SK-N-SH (cell line): ENCODE data around the gene CCR6. TPM values are rescaled to one million over a fixed set of nuclear protein-coding genes. Genes with fewer than 3 reads are reported as not detected.

Experiments used
- CTCF ChIA-PET: fragments of 300-600, 350-600 bp; formaldehyde crosslinking; extraction: SDS; loops from one replicate; lab custom pipeline; 2021; lab: Yijun Ruan, JAX
- POLR2A ChIA-PET: fragments of 350-600 bp; sonication (Branson Sonifier 250); formaldehyde crosslinking; extraction: SDS; loops from one replicate; lab custom pipeline; 2020; ENCODE audit warnings: antibody characterized with exemption, inconsistent platforms; lab: Yijun Ruan, JAX
- DNase-seq: peaks from one replicate; pipeline ENCODE4 v3.0.0; 2012
- H2AFZ ChIP-seq: fragments of 200-600 bp; sonication (generic); 2 replicates; pipeline ENCODE4 v1.8.1; 2016; ENCODE audit warnings: antibody characterized with exemption, mild to moderate bottlenecking, low read depth
- H3F3A ChIP-seq: fragments of 200-600 bp; sonication (generic); replicated peaks from 2 replicates; pipeline ENCODE3; 2016; ENCODE audit warnings: antibody characterized with exemption, mild to moderate bottlenecking; ENCODE audit not compliant: insufficient read depth
- H3K27ac ChIP-seq, 2 experiments: fragments of 200-500 bp in 1 of 2; fragments of 200-600 bp in 1 of 2; sonication (Bioruptor generic) in 1 of 2; sonication (generic), shearing (Covaris generic) in 1 of 2; 2 replicates each; pipeline versions ENCODE4 v1.5.1 to v1.6.1; 2014 to 2016; ENCODE audit warnings: low read depth in 2 of 2, inconsistent platforms in 1 of 2, low read length in 1 of 2, mild to moderate bottlenecking in 1 of 2, mixed read lengths in 1 of 2
- H3K27me3 ChIP-seq: fragments of 200-600 bp; sonication (generic), shearing (Covaris generic); 2 replicates; pipeline ENCODE4 v1.6.1; 2016; ENCODE audit warnings: mixed run types; ENCODE audit not compliant: insufficient read depth
- H3K36me3 ChIP-seq, 2 experiments: fragments of 200-500 bp in 1 of 2; fragments of 200-600 bp in 1 of 2; sonication (Bioruptor generic) in 1 of 2; sonication (generic) in 1 of 2; replicated peaks in 1 of 2; 2 replicates each; pipeline versions ENCODE3 to v1.5.1; 2014 to 2016; ENCODE audit warnings: low read length in 1 of 2, mild to moderate bottlenecking in 1 of 2; ENCODE audit not compliant: insufficient read depth in 2 of 2, control insufficient read depth in 1 of 2
- H3K4me1 ChIP-seq, 2 experiments: fragments of 200-500 bp in 1 of 2; fragments of 200-600 bp in 1 of 2; sonication (Bioruptor generic) in 1 of 2; sonication (generic), shearing (Covaris generic) in 1 of 2; 2 replicates each; pipeline versions ENCODE4 v1.5.1 to v1.6.1; 2014 to 2016; ENCODE audit warnings: low read depth in 1 of 2, low read length in 1 of 2, mixed run types in 1 of 2; ENCODE audit not compliant: insufficient read depth in 2 of 2, control insufficient read depth in 1 of 2
- H3K4me2 ChIP-seq: fragments of 200-600 bp; sonication (generic), shearing (Covaris generic); 2 replicates; pipeline ENCODE4 v1.6.1; 2017; ENCODE audit warnings: mixed run types
- H3K4me3 ChIP-seq, 2 experiments: fragments of 200-500 bp in 1 of 2; fragments of 200-600 bp in 1 of 2; sonication (Bioruptor generic) in 1 of 2; sonication (generic), shearing (Covaris generic) in 1 of 2; 2 replicates each; pipeline versions ENCODE4 v1.5.1 to v1.8.1; 2014 to 2016; ENCODE audit warnings: low read depth in 2 of 2, inconsistent platforms in 1 of 2, low read length in 1 of 2, mild to moderate bottlenecking in 1 of 2, mixed read lengths in 1 of 2, moderate library complexity in 1 of 2
- H3K79me2 ChIP-seq: fragments of 200-600 bp; sonication (generic); 2 replicates; pipeline ENCODE4 v1.8.1; 2017; ENCODE audit warnings: mild to moderate bottlenecking; ENCODE audit not compliant: insufficient read depth
- H3K9ac ChIP-seq: fragments of 200-600 bp; sonication (generic); 2 replicates; pipeline ENCODE4 v1.6.1; 2017; ENCODE audit warnings: mixed run types
- H3K9me2 ChIP-seq: fragments of 200-600 bp; sonication (generic); 2 replicates; pipeline ENCODE4 v1.6.1; 2017; ENCODE audit warnings: mixed run types
- H3K9me3 ChIP-seq: fragments of 200-600 bp; sonication (generic); 2 replicates; pipeline ENCODE4 v1.6.1; 2017; ENCODE audit warnings: mixed run types, mild to moderate bottlenecking, moderate library complexity
- H4K20me1 ChIP-seq: fragments of 200-600 bp; sonication (generic); 2 replicates; pipeline ENCODE4 v1.6.1; 2017; ENCODE audit warnings: mild to moderate bottlenecking, mixed run types; ENCODE audit not compliant: insufficient read depth
- ELF1 ChIP-seq: IDR thresholded peaks from 2 replicates; pipeline ENCODE4 v1.4.0; 2012
- EP300 ChIP-seq, 2 experiments: IDR thresholded peaks; 2 replicates each; pipeline versions ENCODE4 v1.4.0 to v1.6.1; 2012; ENCODE audit warnings: borderline replicate concordance in 1 of 2, low read depth in 1 of 2, low read length in 1 of 2
- EZH2phosphoT487 ChIP-seq: fragments of 200-600 bp; sonication (generic); IDR thresholded peaks from 2 replicates; pipeline ENCODE4 v1.6.1; 2017; ENCODE audit warnings: low read depth, mixed run types, mild to moderate bottlenecking, antibody characterized with exemption, moderate library complexity, borderline replicate concordance
- FOSL2 ChIP-seq: IDR thresholded peaks from 2 replicates; pipeline ENCODE4 v1.4.0; 2012; ENCODE audit warnings: low read depth, mild to moderate bottlenecking, moderate library complexity, borderline replicate concordance
- FOXM1 ChIP-seq: IDR thresholded peaks from 2 replicates; pipeline ENCODE4 v1.4.0; 2012; ENCODE audit warnings: low read depth, mild to moderate bottlenecking
- GATA2 ChIP-seq: sonication (generic); formaldehyde crosslinking; IDR thresholded peaks from 2 replicates; pipeline ENCODE4 v1.5.0; 2020; ENCODE audit warnings: mild to moderate bottlenecking, missing genetic modification reagents
- MEF2A ChIP-seq: IDR thresholded peaks from 2 replicates; pipeline ENCODE4 v1.4.0; 2012; ENCODE audit warnings: low read depth, borderline replicate concordance
- NFIC ChIP-seq: IDR thresholded peaks from 2 replicates; pipeline ENCODE4 v1.4.0; 2012; ENCODE audit warnings: borderline replicate concordance
- RAD21 ChIP-seq: IDR thresholded peaks from 2 replicates; pipeline ENCODE4 v1.6.1; 2012; ENCODE audit warnings: mild to moderate bottlenecking, low read length
- RFX5 ChIP-seq: IDR thresholded peaks from 2 replicates; pipeline ENCODE4 v1.6.1; 2012; ENCODE audit warnings: mild to moderate bottlenecking, improper control_type of control experiment, low read length
- RXRA ChIP-seq: IDR thresholded peaks from 2 replicates; pipeline ENCODE4 v1.4.0; 2012; ENCODE audit warnings: low read depth, mild to moderate bottlenecking, borderline replicate concordance
- SIN3A ChIP-seq: IDR thresholded peaks from 2 replicates; pipeline ENCODE4 v1.6.1; 2012; ENCODE audit warnings: low read depth, mild to moderate bottlenecking, low read length, moderate library complexity, borderline replicate concordance
- SMC3 ChIP-seq: IDR thresholded peaks from 2 replicates; pipeline ENCODE4 v1.6.1; 2012; ENCODE audit warnings: low read depth, low read length, improper control_type of control experiment
- TCF12 ChIP-seq: IDR thresholded peaks from 2 replicates; pipeline ENCODE4 v1.4.0; 2012
- WGBS: methylation state at CpG from one replicate; pipeline ENCODE4 v1.1.6; 2017; ENCODE audit warnings: low lambda C conversion rate; 5-methylcytosine and 5-hydroxymethylcytosine counted together
- polyA plus RNA-seq, 3 experiments: library from polyadenylated mRNA; depleted of rRNA; stranded (reverse); fragments of >200 nt; gene quantifications; 2 replicates each; pipeline ENCODE4 v1.2.3, GENCODE V29; 2012
- TF ChIP-seq, protein P1 (sequence below): IDR thresholded peaks from 2 replicates; pipeline ENCODE4 v1.4.0; 2012; ENCODE audit warnings: low read depth
- TF ChIP-seq, protein P2 (sequence below): IDR thresholded peaks from 2 replicates; pipeline ENCODE4; 2012

CCR6 gene
- polyA plus RNA-seq, 1 of the 3 experiments (the other 2 are of a cell fraction) = not detected

DNA sequence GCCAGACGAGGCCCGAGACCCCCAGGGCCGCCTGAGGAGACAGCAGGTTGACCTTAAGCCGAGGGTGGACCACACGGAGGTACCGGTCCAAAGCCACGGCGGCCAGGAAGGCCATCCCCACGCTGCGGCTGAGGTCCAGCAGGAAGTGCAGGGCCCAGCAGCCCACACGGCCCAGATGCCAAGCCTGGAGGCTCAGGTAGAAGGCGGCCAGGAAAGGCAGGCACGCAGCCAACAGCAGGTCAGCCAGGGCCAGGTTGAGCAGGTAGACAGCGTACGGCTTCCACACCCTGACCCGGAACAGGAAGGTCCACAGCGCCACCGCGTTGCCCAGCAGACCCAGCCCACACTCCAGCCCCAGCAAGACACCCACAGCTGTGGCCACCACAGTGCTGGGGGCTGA, 34.5 kb downstream of the CCR6 start:
- ChIA-PET CTCF (interaction anchor here (3.3 kb wide), 1 partner anchor 382 kb away, joined by 15 read pairs; no protein-coding TSS in a partner anchor), POLR2A (no interaction called here)
- TF ChIP-seq SMC3 (no peak), FOSL2 (no peak), RFX5 (no peak), SIN3A (no peak), TCF12 (no peak), MEF2A (no peak), GATA2 (CRISPR knock-in tag) (no peak), FOXM1 (no peak), EZH2phosphoT487 (no peak), RXRA (no peak), EP300 (IDR thresholded peaks at IDR 0.05; ENCODE audit: borderline replicate concordance in 1 of 2, low read depth in 1 of 2, low read length in 1 of 2) (no peak), RAD21 (no peak)
- TF ChIP-seq, protein P1, sequence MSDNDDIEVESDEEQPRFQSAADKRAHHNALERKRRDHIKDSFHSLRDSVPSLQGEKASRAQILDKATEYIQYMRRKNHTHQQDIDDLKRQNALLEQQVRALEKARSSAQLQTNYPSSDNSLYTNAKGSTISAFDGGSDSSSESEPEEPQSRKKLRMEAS = no peak
- TF ChIP-seq, protein P2, sequence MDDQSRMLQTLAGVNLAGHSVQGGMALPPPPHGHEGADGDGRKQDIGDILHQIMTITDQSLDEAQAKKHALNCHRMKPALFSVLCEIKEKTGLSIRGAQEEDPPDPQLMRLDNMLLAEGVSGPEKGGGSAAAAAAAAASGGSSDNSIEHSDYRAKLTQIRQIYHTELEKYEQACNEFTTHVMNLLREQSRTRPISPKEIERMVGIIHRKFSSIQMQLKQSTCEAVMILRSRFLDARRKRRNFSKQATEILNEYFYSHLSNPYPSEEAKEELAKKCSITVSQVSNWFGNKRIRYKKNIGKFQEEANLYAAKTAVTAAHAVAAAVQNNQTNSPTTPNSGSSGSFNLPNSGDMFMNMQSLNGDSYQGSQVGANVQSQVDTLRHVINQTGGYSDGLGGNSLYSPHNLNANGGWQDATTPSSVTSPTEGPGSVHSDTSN = no peak
- no peak overlapping the region for H3K4me3 ChIP-seq
- no peak overlapping the region for H3K9ac ChIP-seq
- no peaks in the 10 kb centered on the region for H3K9me3 ChIP-seq
- peaks cover 0 to 7% of the 10 kb centered on the region in 2 experiments; a peak in 2 of 4 replicates for H3K4me1 ChIP-seq
- H2AFZ ChIP-seq = no peak overlapping the region
- H3K4me2 ChIP-seq = no peak overlapping the region
- H4K20me1 ChIP-seq = no peaks in the 10 kb centered on the region
- H3K27me3 ChIP-seq = no peaks in the 10 kb centered on the region
- 90% methylated on average over 8 of the region's 19 CpGs for WGBS
- H3K27ac ChIP-seq = no peak overlapping the region
- no peaks in the 10 kb centered on the region for H3K79me2 ChIP-seq
- DNase-seq = no peak
- peaks cover 6% of the 10 kb centered on the region for H3F3A ChIP-seq
- H3K36me3 ChIP-seq = no peaks in the 10 kb centered on the region
- no peaks in the 10 kb centered on the region for H3K9me2 ChIP-seq

DNA sequence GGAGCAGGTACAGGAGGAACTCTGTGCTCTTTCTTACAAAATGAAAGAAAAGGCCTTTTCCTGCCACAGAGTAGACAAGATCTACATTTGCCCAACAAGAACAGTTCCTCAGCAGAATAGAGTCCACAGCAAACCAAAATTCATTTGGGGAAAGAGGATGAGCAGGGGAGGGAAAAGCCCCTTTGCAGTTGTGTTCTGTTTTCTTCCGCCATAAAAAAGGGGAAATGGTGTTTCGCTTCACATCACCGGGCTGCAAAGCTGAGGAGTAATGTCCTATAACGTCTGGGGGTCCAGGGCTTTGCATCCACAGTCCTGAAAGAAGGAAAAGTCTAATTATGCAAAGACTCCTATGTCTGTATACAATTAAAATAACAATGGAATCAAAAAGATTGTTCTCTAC, 35.0 kb downstream of the CCR6 start, which contains the start of gene GPR31:
TSS of gene GPR31 (minus strand) at position 118 of the 400 bp plus-strand sequence. CDS start 149 bp downstream, outside the sequence.
- CTCF ChIA-PET = no interaction called here

More for the DNA sequence above, 35.0 kb downstream of the CCR6 start, which contains the start of gene GPR31:
- Histone ChIP-seq H3K27ac (no peak within 1 kb of the TSS), H3K79me2 (no peaks in the 10 kb centered on the region), H3K9me3 (no peaks in the 10 kb centered on the region), H4K20me1 (no peaks in the 10 kb centered on the region), H3F3A (peaks cover 6% of the 10 kb centered on the region), H3K4me3 (no peak within 1 kb of the TSS), H3K9ac (no peak within 1 kb of the TSS), H3K27me3 (no peaks in the 10 kb centered on the region), H3K9me2 (no peaks in the 10 kb centered on the region), H3K4me2 (no peak within 1 kb of the TSS), H3K4me1 (peaks cover 0 to 7% of the 10 kb centered on the region in 2 experiments; a peak in 2 of 4 replicates), H3K36me3 (no peaks in the 10 kb centered on the region), H2AFZ (no peak within 1 kb of the TSS)
- 68% methylated on average over 4 of the region's 4 CpGs for WGBS
- DNase-seq = no peak
- TF ChIP-seq, protein P2 = no peak
- TF ChIP-seq ELF1 (no peak), RXRA (no peak), NFIC (no peak)
- POLR2A ChIA-PET = no interaction called here
